Mesendoderm (in vitro differentiated cells): ENCODE data around the gene PIP4K2B.

Source experiments
- DNase-seq: peaks from one replicate; pipeline ENCODE4 v3.0.0; 2013
- H2AK5ac ChIP-seq: 2 replicates; pipeline ENCODE4 v1.6.1; 2013; ENCODE audit warnings: low read length, inconsistent platforms
- H2BK120ac ChIP-seq: 2 replicates; pipeline ENCODE4 v1.6.1; 2013; ENCODE audit warnings: low read depth, mild to moderate bottlenecking, low read length, moderate library complexity, mixed read lengths
- H2BK15ac ChIP-seq: replicated peaks from 2 replicates; pipeline ENCODE4 v1.6.1; 2013; ENCODE audit warnings: low read depth, mild to moderate bottlenecking, moderate library complexity
- H2BK5ac ChIP-seq: 2 replicates; pipeline ENCODE4 v1.6.1; 2013; ENCODE audit warnings: low read length, inconsistent platforms
- H3K18ac ChIP-seq: 2 replicates; pipeline ENCODE4 v1.6.1; 2013; ENCODE audit warnings: mild to moderate bottlenecking, low read length, mixed read lengths
- H3K23ac ChIP-seq: one replicate; pipeline ENCODE4 v1.6.1; 2013; ENCODE audit warnings: low read length
- H3K27ac ChIP-seq: 2 replicates; pipeline ENCODE4 v1.5.1; 2013; ENCODE audit warnings: low read depth, mild to moderate bottlenecking, inconsistent platforms, low read length, moderate library complexity
- H3K27me3 ChIP-seq: 2 replicates; pipeline ENCODE4 v1.6.1; 2013; ENCODE audit warnings: low read length, control low read depth, mild to moderate bottlenecking, inconsistent platforms; ENCODE audit not compliant: insufficient read depth, poor library complexity
- H3K36me3 ChIP-seq: 2 replicates; pipeline ENCODE4 v1.6.1; 2013; ENCODE audit warnings: low read length, inconsistent platforms; ENCODE audit not compliant: control insufficient read depth, insufficient read depth
- H3K4ac ChIP-seq: one replicate; pipeline ENCODE4 v1.6.1; 2013; ENCODE audit warnings: low read depth, mild to moderate bottlenecking, low read length, moderate library complexity
- H3K4me1 ChIP-seq: 2 replicates; pipeline ENCODE4 v1.6.1; 2013; ENCODE audit warnings: low read depth, low read length, inconsistent platforms; ENCODE audit not compliant: control insufficient read depth
- H3K4me2 ChIP-seq: 2 replicates; pipeline ENCODE4 v1.6.1; 2013; ENCODE audit warnings: low read length
- H3K4me3 ChIP-seq: 2 replicates; pipeline ENCODE4 v1.5.1; 2013; ENCODE audit warnings: mild to moderate bottlenecking, low read length
- H3K56ac ChIP-seq: one replicate; pipeline ENCODE4 v1.6.1; 2013; ENCODE audit warnings: low read length
- H3K79me1 ChIP-seq: 2 replicates; pipeline ENCODE4 v1.6.1; 2013; ENCODE audit warnings: low read length, inconsistent platforms
- H3K79me2 ChIP-seq: 2 replicates; pipeline ENCODE4 v1.6.1; 2013; ENCODE audit warnings: mild to moderate bottlenecking, low read length; ENCODE audit not compliant: control insufficient read depth, insufficient read depth
- H3K9ac ChIP-seq: 2 replicates; pipeline ENCODE4 v1.6.1; 2013; ENCODE audit warnings: low read length, inconsistent platforms
- H4K5ac ChIP-seq: one replicate; pipeline ENCODE4 v1.6.1; 2013; ENCODE audit warnings: low read length
- H4K8ac ChIP-seq: one replicate; pipeline ENCODE4 v1.6.1; 2013; ENCODE audit warnings: low read depth, mild to moderate bottlenecking, control low read depth, low read length, moderate library complexity
- WGBS: extraction: QIAGEN DNeasy Blood & Tissue Kit; methylation state at CpG from one replicate; pipeline ENCODE4 v1.1.7; 2013; ENCODE audit warnings: low lambda C conversion rate, missing lambda C conversion rate; ENCODE audit not compliant: insufficient coverage; ENCODE audit errors: extremely low coverage; 5-methylcytosine and 5-hydroxymethylcytosine counted together

PIP4K2B gene

GRCh38 chr17:38741461-38741860 lies 57.9 kb downstream of the PIP4K2B start:
- Histone ChIP-seq H3K56ac (no peak overlapping the region), H3K18ac (no peak overlapping the region), H3K9ac (no peak overlapping the region), H4K8ac (no peak overlapping the region), H4K5ac (no peak overlapping the region), H3K4me2 (no peak overlapping the region), H3K27me3 (no peaks in the 10 kb centered on the region), H2BK15ac (no peak overlapping the region), H2BK120ac (no peak overlapping the region), H3K27ac (no peak overlapping the region), H3K79me1 (peaks cover 24% of the 10 kb centered on the region), H2BK5ac (no peak overlapping the region), H3K79me2 (peaks cover 64% of the 10 kb centered on the region), H3K36me3 (peaks cover 10% of the 10 kb centered on the region), H3K23ac (no peak overlapping the region), H3K4ac (no peak overlapping the region), H3K4me3 (no peak overlapping the region), H2AK5ac (no peak overlapping the region), H3K4me1 (peaks cover 14% of the 10 kb centered on the region)
- no peak for DNase-seq
- WGBS = no CpG with 5 or more reads among the region's 5 CpGs

GRCh38 chr17:38740806-38741205 lies 58.5 kb downstream of the PIP4K2B start:
- WGBS = no CpG with 5 or more reads among the region's 4 CpGs
- no peak overlapping the region for H2BK5ac ChIP-seq

GRCh38 chr17:38740044-38740443 lies 59.3 kb downstream of the PIP4K2B start:
- Histone ChIP-seq H3K56ac (no peak overlapping the region), H3K9ac (no peak overlapping the region), H3K27me3 (no peaks in the 10 kb centered on the region), H4K5ac (no peak overlapping the region), H3K36me3 (peaks cover 14% of the 10 kb centered on the region), H2BK120ac (no peak overlapping the region), H3K23ac (no peak overlapping the region), H3K4me1 (peaks cover 4% of the 10 kb centered on the region), H3K4me3 (no peak overlapping the region), H4K8ac (no peak overlapping the region), H3K4me2 (no peak overlapping the region), H2AK5ac (no peak overlapping the region), H3K79me1 (peaks cover 22% of the 10 kb centered on the region), H2BK15ac (no peak overlapping the region), H3K18ac (no peak overlapping the region), H3K27ac (no peak overlapping the region), H3K79me2 (peaks cover 50% of the 10 kb centered on the region), H3K4ac (no peak overlapping the region), H2BK5ac (no peak overlapping the region)
- no CpG with 5 or more reads among the region's 19 CpGs for whole genome bisulfite sequencing
- no peak for DNase-seq

More at GRCh38 chr17:38740806-38741205, 58.5 kb downstream of the PIP4K2B start:
- no peak overlapping the region for H2AK5ac ChIP-seq
- H3K79me1 ChIP-seq = peaks cover 22% of the 10 kb centered on the region
- H3K4me3 ChIP-seq = no peak overlapping the region
- no peak overlapping the region for H3K4me2 ChIP-seq
- H3K27me3 ChIP-seq = no peaks in the 10 kb centered on the region
- no peak overlapping the region for H3K23ac ChIP-seq
- no peak overlapping the region for H2BK120ac ChIP-seq
- H2BK15ac ChIP-seq = no peak overlapping the region
- H3K36me3 ChIP-seq = peaks cover 12% of the 10 kb centered on the region
- H3K9ac ChIP-seq = no peak overlapping the region
- H3K4me1 ChIP-seq = peaks cover 8% of the 10 kb centered on the region
- no peak overlapping the region for H3K27ac ChIP-seq
- H3K4ac ChIP-seq = no peak overlapping the region
- peaks cover 57% of the 10 kb centered on the region for H3K79me2 ChIP-seq
- H3K18ac ChIP-seq = no peak overlapping the region
- H4K8ac ChIP-seq = no peak overlapping the region
- H3K56ac ChIP-seq = no peak overlapping the region
- DNase-seq = no peak
- H4K5ac ChIP-seq = no peak overlapping the region

DNA sequence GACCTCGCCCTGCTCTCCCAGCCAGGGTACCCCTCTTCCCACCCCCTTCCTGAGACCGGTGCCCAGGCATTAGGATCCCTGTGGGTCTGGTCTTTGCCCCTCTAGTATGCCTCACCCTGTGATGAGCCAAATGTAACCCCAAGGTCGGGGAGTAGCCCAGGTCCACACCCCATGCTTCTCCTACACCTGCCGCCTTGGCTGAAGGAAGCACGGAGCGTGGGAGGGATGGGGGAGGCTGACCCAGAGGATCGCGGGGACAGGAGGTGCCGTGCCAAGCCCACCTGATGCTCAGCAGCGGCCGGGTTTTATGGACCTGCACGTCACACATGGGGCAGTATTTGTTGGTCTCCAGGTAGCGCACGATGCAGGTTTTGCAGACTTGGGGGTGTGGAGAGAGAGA lies 60.1 kb downstream of the PIP4K2B start:
- no peak overlapping the region for H3K23ac ChIP-seq
- peaks cover 14% of the 10 kb centered on the region for H3K36me3 ChIP-seq
- no peak overlapping the region for H3K4me3 ChIP-seq
- H3K79me1 ChIP-seq = peaks cover 22% of the 10 kb centered on the region
- H3K79me2 ChIP-seq = peaks cover 43% of the 10 kb centered on the region
- no peak overlapping the region for H3K4ac ChIP-seq
- H2BK120ac ChIP-seq = no peak overlapping the region
- H3K4me2 ChIP-seq = no peak overlapping the region
- no peak overlapping the region for H3K27ac ChIP-seq
- no peak overlapping the region for H4K8ac ChIP-seq
- H3K4me1 ChIP-seq = peaks cover 4% of the 10 kb centered on the region
- no CpG with 5 or more reads among the region's 14 CpGs for WGBS
- no peak overlapping the region for H3K9ac ChIP-seq
- H3K56ac ChIP-seq = no peak overlapping the region
- no peaks in the 10 kb centered on the region for H3K27me3 ChIP-seq
- no peak overlapping the region for H4K5ac ChIP-seq
- H3K18ac ChIP-seq = no peak overlapping the region
- no peak overlapping the region for H2BK5ac ChIP-seq
- H2AK5ac ChIP-seq = no peak overlapping the region
- H2BK15ac ChIP-seq = no peak overlapping the region
- no peak for DNase-seq

DNA sequence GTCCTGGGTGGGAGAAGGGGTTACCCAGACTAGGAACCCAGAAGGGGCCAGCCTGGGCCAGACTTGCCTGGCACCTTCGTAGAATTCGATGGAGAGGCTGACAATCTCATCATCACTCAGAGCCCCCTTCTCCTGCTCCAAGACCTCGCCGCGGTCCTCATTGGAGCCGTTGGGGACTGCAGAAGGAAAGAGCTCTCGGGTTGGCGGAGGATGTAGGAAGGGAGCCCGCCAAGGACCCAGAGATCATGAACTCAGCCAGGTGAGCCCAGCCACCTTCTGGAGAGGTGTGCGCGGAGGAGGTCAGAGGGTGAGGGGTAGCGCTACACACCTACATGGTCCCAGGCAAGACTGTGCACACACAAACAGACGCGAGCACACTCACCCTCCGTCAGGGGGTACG lies 60.7 kb downstream of the PIP4K2B start:
- H2BK120ac ChIP-seq = no peak overlapping the region
- no peak overlapping the region for H3K18ac ChIP-seq
- no peak overlapping the region for H2BK5ac ChIP-seq
- H4K8ac ChIP-seq = no peak overlapping the region
- H2AK5ac ChIP-seq = no peak overlapping the region
- H3K27me3 ChIP-seq = no peaks in the 10 kb centered on the region
- WGBS = no CpG with 5 or more reads among the region's 16 CpGs
- no peak overlapping the region for H2BK15ac ChIP-seq
- no peak for DNase-seq
- H3K79me1 ChIP-seq = peaks cover 19% of the 10 kb centered on the region
- no peak overlapping the region for H3K56ac ChIP-seq
- H3K4ac ChIP-seq = no peak overlapping the region
- peaks cover 1% of the 10 kb centered on the region for H3K4me1 ChIP-seq
- no peak overlapping the region for H3K4me2 ChIP-seq
- H4K5ac ChIP-seq = no peak overlapping the region
- peaks cover 37% of the 10 kb centered on the region for H3K79me2 ChIP-seq
- H3K9ac ChIP-seq = no peak overlapping the region
- no peak overlapping the region for H3K4me3 ChIP-seq
- H3K36me3 ChIP-seq = peaks cover 14% of the 10 kb centered on the region
- no peak overlapping the region for H3K23ac ChIP-seq
- H3K27ac ChIP-seq = no peak overlapping the region

GRCh38 chr17:38738007-38738662 lies 61.2 kb downstream of the PIP4K2B start:
- Histone ChIP-seq H3K23ac (no peak overlapping the region), H3K56ac (no peak overlapping the region), H3K18ac (no peak overlapping the region), H2AK5ac (no peak overlapping the region), H3K4me3 (no peak overlapping the region), H2BK120ac (no peak overlapping the region), H4K8ac (no peak overlapping the region), H3K9ac (no peak overlapping the region), H3K4me1 (no peaks in the 10 kb centered on the region), H3K27ac (no peak overlapping the region), H2BK15ac (no peak overlapping the region), H3K4ac (no peak overlapping the region), H3K27me3 (no peaks in the 10 kb centered on the region), H2BK5ac (no peak overlapping the region), H3K4me2 (no peak overlapping the region), H3K36me3 (peaks cover 14% of the 10 kb centered on the region), H3K79me1 (peaks cover 19% of the 10 kb centered on the region), H4K5ac (no peak overlapping the region), H3K79me2 (peaks cover 32% of the 10 kb centered on the region)
- no CpG with 5 or more reads among the region's 14 CpGs for WGBS
- DNase-seq = no peak
